H9 (cell line): ENCODE measurements around the gene C2orf81. TPM values are rescaled to one million over a fixed set of nuclear protein-coding genes. Genes with fewer than 3 reads are reported as not detected.
"Not testable (repeated sequence)": the region's sequence is repeated elsewhere in the genome, so short reads cannot be mapped to it uniquely, and the experiment has no call there.

Source experiments
- DNase-seq: peaks from one replicate; pipeline ENCODE4 v3.0.0-alpha.2; 2017
- H2AFZ ChIP-seq: one replicate; pipeline ENCODE4 v1.6.1; 2013; ENCODE audit warnings: mild to moderate bottlenecking, low read length, control low read depth, moderate library complexity
- H2AK5ac ChIP-seq: 2 replicates; pipeline ENCODE4 v1.6.1; 2013; ENCODE audit warnings: low read length, control low read depth, mixed read lengths; ENCODE audit not compliant: insufficient read length
- H2BK120ac ChIP-seq: one replicate; pipeline ENCODE4 v1.6.1; 2013; ENCODE audit warnings: low read depth, mild to moderate bottlenecking, low read length, control low read depth, inconsistent platforms; ENCODE audit not compliant: poor library complexity, severe bottlenecking
- H2BK12ac ChIP-seq: 2 replicates; pipeline ENCODE4 v1.6.1; 2013; ENCODE audit warnings: low read length, control low read depth, mixed read lengths, low read depth; ENCODE audit not compliant: insufficient read length
- H2BK15ac ChIP-seq: 2 replicates; pipeline ENCODE4 v1.6.1; 2013; ENCODE audit warnings: low read depth, low read length, control low read depth
- H2BK20ac ChIP-seq: one replicate; pipeline ENCODE4 v1.6.1; 2013; ENCODE audit warnings: low read depth, mild to moderate bottlenecking, low read length, control low read depth, inconsistent platforms; ENCODE audit not compliant: poor library complexity, severe bottlenecking
- H2BK5ac ChIP-seq: 2 replicates; pipeline ENCODE4 v1.6.1; 2013; ENCODE audit warnings: low read length, control low read depth, mixed read lengths; ENCODE audit not compliant: insufficient read length
- H3K14ac ChIP-seq: 2 replicates; pipeline ENCODE4 v1.6.1; 2013; ENCODE audit warnings: low read length, control low read depth; ENCODE audit not compliant: insufficient read depth
- H3K18ac ChIP-seq: 2 replicates; pipeline ENCODE4 v1.6.1; 2013; ENCODE audit warnings: low read depth, mild to moderate bottlenecking, mixed read lengths, low read length, control low read depth; ENCODE audit not compliant: insufficient read length
- H3K23ac ChIP-seq: 2 replicates; pipeline ENCODE4 v1.6.1; 2013; ENCODE audit warnings: low read length, control low read depth, mixed read lengths, low read depth; ENCODE audit not compliant: insufficient read length
- H3K23me2 ChIP-seq: 2 replicates; pipeline ENCODE4 v1.6.1; 2013; ENCODE audit warnings: low read depth, mild to moderate bottlenecking, mixed read lengths, low read length, control low read depth; ENCODE audit not compliant: insufficient read length, poor library complexity, severe bottlenecking
- H3K27ac ChIP-seq: 2 replicates; pipeline ENCODE4 v1.5.1; 2013; ENCODE audit warnings: low read length, control low read depth, mixed read lengths, low read depth; ENCODE audit not compliant: insufficient read length
- H3K27me3 ChIP-seq: 2 replicates; pipeline ENCODE4 v1.6.1; 2013; ENCODE audit warnings: low read length, control low read depth, inconsistent platforms; ENCODE audit not compliant: insufficient read depth
- H3K4ac ChIP-seq: 2 replicates; pipeline ENCODE4 v1.6.1; 2013; ENCODE audit warnings: low read depth, mild to moderate bottlenecking, control low read depth, inconsistent platforms, low read length, moderate library complexity
- H3K4me1 ChIP-seq: 2 replicates; pipeline ENCODE4 v1.6.1; 2013; ENCODE audit warnings: low read length, control low read depth, inconsistent platforms; ENCODE audit not compliant: insufficient read depth
- H3K4me2 ChIP-seq: 2 replicates; pipeline ENCODE4 v1.6.1; 2013; ENCODE audit warnings: low read length, control low read depth, mixed read lengths; ENCODE audit not compliant: insufficient read length, insufficient read depth
- H3K56ac ChIP-seq: 2 replicates; pipeline ENCODE4 v1.6.1; 2013; ENCODE audit warnings: low read depth, mild to moderate bottlenecking, mixed read lengths, low read length, control low read depth; ENCODE audit not compliant: insufficient read length
- H3K79me1 ChIP-seq: 2 replicates; pipeline ENCODE4 v1.6.1; 2013; ENCODE audit warnings: low read depth, mild to moderate bottlenecking, moderate library complexity, low read length, control low read depth, inconsistent platforms; ENCODE audit not compliant: insufficient read depth, poor library complexity, severe bottlenecking
- H3K79me2 ChIP-seq: 2 replicates; pipeline ENCODE4 v1.6.1; 2013; ENCODE audit warnings: low read length, control low read depth, inconsistent platforms; ENCODE audit not compliant: insufficient read depth
- H3K9ac ChIP-seq: 2 replicates; pipeline ENCODE4 v1.6.1; 2013; ENCODE audit warnings: low read length, control low read depth, mixed read lengths; ENCODE audit not compliant: insufficient read length; ENCODE audit errors: extremely low read depth
- H3K9me3 ChIP-seq: one replicate; pipeline ENCODE4 v1.6.1; 2013; ENCODE audit warnings: low read depth, low read length, inconsistent platforms; ENCODE audit not compliant: control insufficient read depth
- H3T11ph ChIP-seq: one replicate; pipeline ENCODE4 v1.6.1; 2013; ENCODE audit warnings: mild to moderate bottlenecking, low read length, control low read depth, inconsistent platforms
- H4K20me1 ChIP-seq: one replicate; pipeline ENCODE4 v1.6.1; 2013; ENCODE audit not compliant: control insufficient read depth, insufficient read length, insufficient read depth
- H4K5ac ChIP-seq: 2 replicates; pipeline ENCODE4 v1.6.1; 2013; ENCODE audit warnings: low read depth, mild to moderate bottlenecking, mixed read lengths, low read length, control low read depth; ENCODE audit not compliant: insufficient read length
- H4K8ac ChIP-seq: replicated peaks from 2 replicates; pipeline ENCODE4 v1.6.1; 2013; ENCODE audit warnings: low read length, control low read depth, mixed read lengths, low read depth; ENCODE audit not compliant: insufficient read length
- H4K91ac ChIP-seq: 2 replicates; pipeline ENCODE4 v1.6.1; 2013; ENCODE audit warnings: low read depth, mild to moderate bottlenecking, moderate library complexity, mixed read lengths, low read length, control low read depth; ENCODE audit not compliant: insufficient read length
- H3K27ac Mint-ChIP-seq, 3 experiments: 2 replicates in 2 of 3; 3 replicates in 1 of 3; pipeline ENCODE4 v1.8.0; 2020 to 2021; ENCODE audit warnings: mixed read lengths in 3 of 3, mild to moderate bottlenecking in 1 of 3, moderate library complexity in 1 of 3
- H3K27me3 Mint-ChIP-seq: 2 replicates; pipeline ENCODE4 v1.8.0; 2021; ENCODE audit warnings: low read depth, mild to moderate bottlenecking, moderate library complexity, mixed read lengths
- H3K36me3 Mint-ChIP-seq, 3 experiments: 2 replicates in 2 of 3; 3 replicates in 1 of 3; pipeline ENCODE4 v1.8.0; 2020 to 2021; ENCODE audit warnings: low read depth in 3 of 3, mixed read lengths in 3 of 3; ENCODE audit not compliant: insufficient read depth in 1 of 3
- H3K4me1 Mint-ChIP-seq, 2 experiments: 2 replicates each; pipeline ENCODE4 v1.8.0; 2020; ENCODE audit warnings: mixed read lengths in 2 of 2
- H3K4me3 Mint-ChIP-seq, 2 experiments: 2 replicates in 1 of 2; 3 replicates in 1 of 2; pipeline ENCODE4 v1.8.0; 2020 to 2021; ENCODE audit warnings: mild to moderate bottlenecking in 2 of 2, mixed read lengths in 2 of 2, moderate library complexity in 1 of 2
- H3K9me3 Mint-ChIP-seq, 2 experiments: 2 replicates in 1 of 2; 3 replicates in 1 of 2; pipeline ENCODE4 v1.8.0; 2020; ENCODE audit warnings: mild to moderate bottlenecking in 2 of 2, mixed read lengths in 2 of 2, moderate library complexity in 1 of 2
- CTCF ChIP-seq: fragments of 200-600 bp; sonication (generic); conservative IDR thresholded peaks from 3 replicates; pipeline ENCODE4 v1.8.0; 2021; ENCODE audit warnings: antibody characterized with exemption, mild to moderate bottlenecking
- WGBS: extraction: QIAGEN DNeasy Blood & Tissue Kit; methylation state at CpG from one replicate; pipeline ENCODE4 v1.1.7; 2013; ENCODE audit warnings: missing lambda C conversion rate, low lambda C conversion rate, mixed read lengths; ENCODE audit not compliant: insufficient read length; ENCODE audit errors: extremely low coverage; 5-methylcytosine and 5-hydroxymethylcytosine counted together
- total RNA-seq: library from RNA; stranded (reverse); gene quantifications from 2 replicates; pipeline ENCODE4 v1.2.1, GENCODE V29; 2021

C2orf81 gene
- total RNA-seq, 1 experiment from 2014 or later: 3.5 TPM

- peaks cover 10 to 29% (median 24%) of the 10 kb centered on the region in 3 experiments; a peak in 6 of 7 replicates for H3K36me3 Mint-ChIP-seq
- no peak overlapping the region for H3K4ac ChIP-seq
- no peaks in the 10 kb centered on the region for H3K27me3 ChIP-seq
- peak; percentile 71 for DNase-seq
- H3K27ac Mint-ChIP-seq: peak overlapping the region in 1 of 3 experiments; percentile 47; a peak in 1 of 7 replicates
- no CpG with 5 or more reads among the region's 27 CpGs for WGBS
- H3K79me1 ChIP-seq: peaks cover 4% of the 10 kb centered on the region
- TF ChIP-seq CTCF: peak; percentile 56; the same call in 2 of the 3 replicates
- no peaks in the 10 kb centered on the region for H3K9me3 Mint-ChIP-seq
- no peak overlapping the region for H3T11ph ChIP-seq
- no peak overlapping the region for H2AK5ac ChIP-seq
- no peaks in the 10 kb centered on the region; the same call in 1 of the 2 replicates for H3K79me2 ChIP-seq
- no peak overlapping the region for H2BK20ac ChIP-seq
- no peak overlapping the region for H3K18ac ChIP-seq
- peaks cover 13% of the 10 kb centered on the region for H3K23me2 ChIP-seq
- no peak overlapping the region for H4K5ac ChIP-seq
- no peaks in the 10 kb centered on the region for H3K9me3 ChIP-seq
- no peak overlapping the region for H2AFZ ChIP-seq
- no peak overlapping the region for H4K8ac ChIP-seq
- H3K4me1 Mint-ChIP-seq: peaks cover 20 to 26% of the 10 kb centered on the region in 2 experiments
- H2BK12ac ChIP-seq: no peak overlapping the region
- no peak overlapping the region for H2BK120ac ChIP-seq
- H3K4me3 Mint-ChIP-seq: peak overlapping the region in 1 of 2 experiments; percentile 29; a peak in 1 of 5 replicates
- H3K14ac ChIP-seq: no peak overlapping the region; the same call in 1 of the 2 replicates
- H2BK5ac ChIP-seq: no peak overlapping the region
- H3K4me2 ChIP-seq: no peak overlapping the region
- H3K27ac ChIP-seq: no peak overlapping the region
- H4K91ac ChIP-seq: no peak overlapping the region
- peaks cover 2% of the 10 kb centered on the region; the same call in 1 of the 2 replicates for H3K4me1 ChIP-seq
- no peak overlapping the region for H2BK15ac ChIP-seq
- no peak overlapping the region for H3K23ac ChIP-seq
- no peaks in the 10 kb centered on the region for H3K27me3 Mint-ChIP-seq
- H3K56ac ChIP-seq: no peak overlapping the region
- H3K9ac ChIP-seq: no peak overlapping the region
- peaks cover 2% of the 10 kb centered on the region for H4K20me1 ChIP-seq
Observed at GRCh38 chr2:74461187-74462053, 40.0 kb upstream of the C2orf81 start.

GRCh38 chr2:74460187-74460586 is 38.8 kb upstream of the C2orf81 start:
- H2BK120ac ChIP-seq, H3K27ac Mint-ChIP-seq, H3K56ac ChIP-seq, DNase-seq, H3K4me1 ChIP-seq, H3K27me3 Mint-ChIP-seq, H3K9ac ChIP-seq, H4K5ac ChIP-seq, H3K9me3 ChIP-seq, H3K4me2 ChIP-seq, H3K79me2 ChIP-seq, H2AK5ac ChIP-seq, H4K91ac ChIP-seq, H2BK5ac ChIP-seq, H4K8ac ChIP-seq, H3K14ac ChIP-seq, H2BK15ac ChIP-seq, H3K79me1 ChIP-seq, H3K27me3 ChIP-seq, H3K23ac ChIP-seq, H3K27ac ChIP-seq, H2BK20ac ChIP-seq, H4K20me1 ChIP-seq, H3T11ph ChIP-seq, H3K4ac ChIP-seq, H3K9me3 Mint-ChIP-seq, H3K18ac ChIP-seq, H2BK12ac ChIP-seq, H2AFZ ChIP-seq: not testable (repeated sequence)
- no CpG with 5 or more reads among the region's 10 CpGs for WGBS
- Mint-ChIP-seq H3K4me1 (peaks cover 30 to 32% of the 10 kb centered on the region in 2 experiments), H3K4me3 (peak overlapping the region; percentile 96 to 97; a peak in 4 of 5 replicates), H3K36me3 (peaks cover 10 to 29% (median 28%) of the 10 kb centered on the region in 3 experiments; a peak in 6 of 7 replicates)
- H3K23me2 ChIP-seq: peaks cover 17% of the 10 kb centered on the region
